Testis (tissue), 2 donors: Measurements from ENCODE around the gene GCN1.
"Not testable (repeated sequence)": the region's sequence is repeated elsewhere in the genome, so short reads cannot be mapped to it uniquely, and the experiment has no call there.

Experiments
- CTCF ChIP-seq, 3 experiments: fragments of 450-650 bp in 2 of 3; fragments of 200-600 bp in 1 of 3; sonication (generic) in 1 of 3; IDR thresholded peaks; one replicate each; pipeline ENCODE4 v1.5.1; 2016 to 2019; ENCODE audit warnings: antibody characterized with exemption in 3 of 3, mild to moderate bottlenecking in 2 of 3, moderate library complexity in 1 of 3
- POLR2A ChIP-seq: fragments of 450-650 bp; IDR thresholded peaks from one replicate; pipeline ENCODE4 v1.6.1; 2017; ENCODE audit warnings: antibody characterized with exemption, mild to moderate bottlenecking, moderate library complexity

DNA sequence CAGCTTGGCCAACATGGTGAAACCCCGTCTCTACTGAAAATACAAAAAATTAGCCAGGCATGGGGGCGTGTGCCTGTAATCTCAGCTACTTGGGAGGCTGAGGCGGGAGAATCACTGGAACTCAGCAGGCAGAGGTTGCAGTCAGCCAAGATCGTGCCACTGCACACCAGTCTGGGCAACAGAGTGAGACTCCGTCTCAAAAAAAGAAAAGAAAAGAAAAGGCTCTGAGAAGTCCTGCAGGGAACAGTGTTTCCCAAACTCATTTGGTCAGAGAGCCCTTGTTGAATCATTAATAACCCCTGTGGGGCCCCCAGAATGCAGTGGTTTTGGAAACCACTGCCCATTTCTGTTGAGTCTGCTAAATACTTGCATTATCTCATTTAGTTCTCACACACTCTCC is 18.7 kb upstream of the GCN1 start:
- TF ChIP-seq CTCF (IDR thresholded peaks at IDR 0.05); POLR2A: not testable (repeated sequence)
